HCT116 (cell line): ENCODE results near the gene SHOC2. TPM values are rescaled to one million over a fixed set of nuclear protein-coding genes. Genes with fewer than 3 reads are reported as not detected.

Source experiments
- ATAC-seq: fragments of 200-7000 bp; cut with Tn5 transposase; 2 replicates; pipeline ENCODE4 v1.9.1; 2020; ENCODE audit warnings: mild to moderate bottlenecking, moderate library complexity
- BruUV-seq: library from RNA; stranded (reverse); fragments of 400-500 nt; replicated peaks from 2 replicates; lab custom pipeline; 2021; lab: Mats Ljungman, UMichigan
- CTCF ChIA-PET: fragments of 300-600 bp; sonication (Branson Sonifier 250); formaldehyde crosslinking; loops from one replicate; lab custom pipeline; 2021; ENCODE audit warnings: antibody characterized with exemption; lab: Charles Lee
- POLR2A ChIA-PET: fragments of 300-600, 350-600 bp; sonication (Branson Sonifier 250); formaldehyde crosslinking; loops from one replicate; lab custom pipeline; 2021; ENCODE audit warnings: antibody characterized with exemption; lab: Charles Lee
- RAD21 ChIA-PET, 2 experiments: fragments of 300-600 bp; sonication (Branson Sonifier 250); formaldehyde crosslinking; loops; one replicate each; lab custom pipeline; 2023; ENCODE audit warnings: low total read pairs in 2 of 2; ENCODE audit not compliant: uncharacterized antibody in 2 of 2, unreplicated experiment in 2 of 2, low non-redundant PET in 1 of 2; lab: Charles Lee
- DNase-seq: peaks from one replicate; pipeline ENCODE4 v3.0.0-alpha.2; 2010; ENCODE audit warnings: low read depth, low spot score
- H2AFZ ChIP-seq: fragments of 200-600 bp; shearing (Covaris generic), sonication (generic); 2 replicates; pipeline ENCODE4 v1.6.1; 2017; ENCODE audit warnings: low read depth, mixed run types, mixed read lengths, antibody characterized with exemption, low read length; ENCODE audit not compliant: poor library complexity, severe bottlenecking
- H3K27ac ChIP-seq: 2 replicates; pipeline ENCODE4 v1.5.1; 2012; ENCODE audit warnings: low read depth, low read length
- H3K27me3 ChIP-seq: fragments of 200-600 bp; sonication (generic); 2 replicates; pipeline ENCODE4 v1.6.1; 2016; ENCODE audit warnings: mixed run types, low read length, mixed read lengths; ENCODE audit not compliant: insufficient read depth
- H3K36me3 ChIP-seq, 2 experiments: fragments of 200-500 bp in 1 of 2; fragments of 200-600 bp in 1 of 2; sonication (Bioruptor generic) in 1 of 2; sonication (generic) in 1 of 2; 2 replicates each; pipeline versions ENCODE4 v1.5.1 to v1.6.1; 2014 to 2016; ENCODE audit warnings: low read length in 2 of 2, inconsistent platforms in 1 of 2, mixed read lengths in 1 of 2, mixed run types in 1 of 2; ENCODE audit not compliant: insufficient read depth in 2 of 2, control insufficient read depth in 1 of 2
- H3K4me1 ChIP-seq, 2 experiments: fragments of 200-600 bp in 1 of 2; sonication (generic) in 1 of 2; 2 replicates each; pipeline versions ENCODE4 v1.5.1 to v1.6.1; 2012 to 2017; ENCODE audit warnings: low read length in 2 of 2, inconsistent platforms in 1 of 2, mild to moderate bottlenecking in 1 of 2, mixed read lengths in 1 of 2, mixed run types in 1 of 2, moderate library complexity in 1 of 2; ENCODE audit not compliant: insufficient read depth in 2 of 2, control insufficient read depth in 1 of 2
- H3K4me2 ChIP-seq: fragments of 200-600 bp; sonication (generic); 2 replicates; pipeline ENCODE4 v1.6.1; 2017; ENCODE audit warnings: mixed run types, low read length, mixed read lengths
- H3K4me3 ChIP-seq, 2 experiments: fragments of 200-600 bp in 1 of 2; sonication (generic) in 1 of 2; replicated peaks in 1 of 2; 2 replicates each; pipeline ENCODE4 v1.5.1; 2011 to 2016; ENCODE audit warnings: low read length in 2 of 2, control low read depth in 1 of 2, low read depth in 1 of 2, mild to moderate bottlenecking in 1 of 2, mixed read lengths in 1 of 2, mixed run types in 1 of 2
- H3K79me2 ChIP-seq: fragments of 200-600 bp; sonication (generic); 2 replicates; pipeline ENCODE4 v1.6.1; 2017; ENCODE audit warnings: mild to moderate bottlenecking, mixed run types, low read length, moderate library complexity, mixed read lengths; ENCODE audit not compliant: insufficient read depth
- H3K9ac ChIP-seq: fragments of 200-600 bp; sonication (generic); 2 replicates; pipeline ENCODE4 v1.6.1; 2016; ENCODE audit warnings: low read length, mixed read lengths
- H3K9me2 ChIP-seq: fragments of 200-600 bp; sonication (generic), shearing (Covaris generic); 2 replicates; pipeline ENCODE4 v1.6.1; 2017; ENCODE audit warnings: mixed run types, mild to moderate bottlenecking, moderate library complexity; ENCODE audit not compliant: insufficient read depth
- H3K9me3 ChIP-seq, 2 experiments: fragments of 200-500 bp in 1 of 2; fragments of 200-600 bp in 1 of 2; sonication (Bioruptor generic) in 1 of 2; sonication (generic) in 1 of 2; 2 replicates each; pipeline ENCODE4 v1.6.1; 2014 to 2017; ENCODE audit warnings: low read length in 2 of 2, mixed read lengths in 2 of 2, inconsistent platforms in 1 of 2, low read depth in 1 of 2, mild to moderate bottlenecking in 1 of 2, mixed run types in 1 of 2, moderate library complexity in 1 of 2; ENCODE audit not compliant: control insufficient read depth in 1 of 2, insufficient read depth in 1 of 2
- H4K20me1 ChIP-seq: fragments of 200-600 bp; sonication (generic), shearing (Covaris generic); 2 replicates; pipeline ENCODE4 v1.6.1; 2017; ENCODE audit warnings: mixed run types, mild to moderate bottlenecking, moderate library complexity; ENCODE audit not compliant: insufficient read depth
- CEBPB ChIP-seq: IDR thresholded peaks from 2 replicates; pipeline ENCODE4 v1.6.1; 2012; ENCODE audit warnings: low read depth
- POLR2A ChIP-seq: IDR thresholded peaks from 2 replicates; pipeline ENCODE4 v1.7.0; 2011; ENCODE audit warnings: borderline replicate concordance; ENCODE audit not compliant: insufficient read depth, insufficient read length; ENCODE audit errors: extremely low read depth
- POLR2AphosphoS5 ChIP-seq: IDR thresholded peaks from 2 replicates; pipeline ENCODE4 v1.6.1; 2011; ENCODE audit warnings: mild to moderate bottlenecking, low read depth, low read length, moderate library complexity
- intact Hi-C: fragments of 100-400 bp; cut with micrococcal nuclease; formaldehyde crosslinking; loops from 2 replicates; pipeline ENCODE4 v1.10.0; 2022
- total RNA-seq: library from RNA; stranded (reverse); gene quantifications from one replicate; pipeline ENCODE4 v1.2.1, GENCODE V29; 2021; ENCODE audit not compliant: unreplicated experiment
- TF ChIP-seq, protein P1 (sequence below): IDR thresholded peaks from 2 replicates; pipeline ENCODE4 v1.6.1; 2012; ENCODE audit warnings: low read depth

SHOC2 gene
- total RNA-seq, 1 experiment from 2014 or later: 39.5 TPM

DNA sequence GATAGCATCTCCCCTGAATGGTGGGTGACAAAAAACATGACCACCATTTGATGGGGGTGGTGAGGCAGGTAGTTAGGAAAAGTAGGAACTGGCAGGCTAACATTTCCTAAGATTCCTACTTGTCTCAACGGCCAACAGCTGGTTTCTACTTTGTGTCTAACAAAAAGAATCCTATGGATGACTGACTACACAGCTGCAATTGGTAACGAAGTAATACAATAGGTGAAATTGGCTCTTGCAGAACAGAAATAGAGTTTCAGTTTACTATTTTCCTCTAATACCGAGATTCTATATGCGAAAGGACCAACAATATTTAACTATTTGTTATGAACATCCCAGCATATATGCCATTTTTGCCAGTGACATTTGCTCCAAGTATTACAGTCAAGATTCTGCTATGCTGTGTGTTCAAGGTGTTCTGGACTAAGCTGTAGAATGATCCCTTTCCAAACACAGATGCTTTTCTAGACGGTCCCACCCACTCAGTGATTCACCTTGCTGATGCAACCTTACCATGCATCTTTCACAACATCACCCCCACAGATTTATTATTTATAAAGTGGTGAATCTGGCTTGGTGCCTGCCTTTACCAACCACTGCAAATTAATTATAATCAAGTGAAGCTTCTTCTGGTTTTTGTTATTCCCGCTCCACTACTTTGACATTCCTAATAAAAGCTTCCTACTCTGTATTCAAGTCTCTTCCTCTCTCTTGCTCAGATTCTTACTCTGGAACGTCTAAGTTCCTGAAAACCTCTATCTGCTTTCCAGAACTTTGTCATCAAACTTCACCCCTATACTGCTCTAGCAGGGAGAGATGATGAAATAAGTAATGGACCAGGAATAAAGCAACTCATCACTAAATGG, 17.2 kb upstream of the SHOC2 start (continued):
- TF ChIP-seq, protein P1, sequence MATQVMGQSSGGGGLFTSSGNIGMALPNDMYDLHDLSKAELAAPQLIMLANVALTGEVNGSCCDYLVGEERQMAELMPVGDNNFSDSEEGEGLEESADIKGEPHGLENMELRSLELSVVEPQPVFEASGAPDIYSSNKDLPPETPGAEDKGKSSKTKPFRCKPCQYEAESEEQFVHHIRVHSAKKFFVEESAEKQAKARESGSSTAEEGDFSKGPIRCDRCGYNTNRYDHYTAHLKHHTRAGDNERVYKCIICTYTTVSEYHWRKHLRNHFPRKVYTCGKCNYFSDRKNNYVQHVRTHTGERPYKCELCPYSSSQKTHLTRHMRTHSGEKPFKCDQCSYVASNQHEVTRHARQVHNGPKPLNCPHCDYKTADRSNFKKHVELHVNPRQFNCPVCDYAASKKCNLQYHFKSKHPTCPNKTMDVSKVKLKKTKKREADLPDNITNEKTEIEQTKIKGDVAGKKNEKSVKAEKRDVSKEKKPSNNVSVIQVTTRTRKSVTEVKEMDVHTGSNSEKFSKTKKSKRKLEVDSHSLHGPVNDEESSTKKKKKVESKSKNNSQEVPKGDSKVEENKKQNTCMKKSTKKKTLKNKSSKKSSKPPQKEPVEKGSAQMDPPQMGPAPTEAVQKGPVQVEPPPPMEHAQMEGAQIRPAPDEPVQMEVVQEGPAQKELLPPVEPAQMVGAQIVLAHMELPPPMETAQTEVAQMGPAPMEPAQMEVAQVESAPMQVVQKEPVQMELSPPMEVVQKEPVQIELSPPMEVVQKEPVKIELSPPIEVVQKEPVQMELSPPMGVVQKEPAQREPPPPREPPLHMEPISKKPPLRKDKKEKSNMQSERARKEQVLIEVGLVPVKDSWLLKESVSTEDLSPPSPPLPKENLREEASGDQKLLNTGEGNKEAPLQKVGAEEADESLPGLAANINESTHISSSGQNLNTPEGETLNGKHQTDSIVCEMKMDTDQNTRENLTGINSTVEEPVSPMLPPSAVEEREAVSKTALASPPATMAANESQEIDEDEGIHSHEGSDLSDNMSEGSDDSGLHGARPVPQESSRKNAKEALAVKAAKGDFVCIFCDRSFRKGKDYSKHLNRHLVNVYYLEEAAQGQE: no peak

DNA sequence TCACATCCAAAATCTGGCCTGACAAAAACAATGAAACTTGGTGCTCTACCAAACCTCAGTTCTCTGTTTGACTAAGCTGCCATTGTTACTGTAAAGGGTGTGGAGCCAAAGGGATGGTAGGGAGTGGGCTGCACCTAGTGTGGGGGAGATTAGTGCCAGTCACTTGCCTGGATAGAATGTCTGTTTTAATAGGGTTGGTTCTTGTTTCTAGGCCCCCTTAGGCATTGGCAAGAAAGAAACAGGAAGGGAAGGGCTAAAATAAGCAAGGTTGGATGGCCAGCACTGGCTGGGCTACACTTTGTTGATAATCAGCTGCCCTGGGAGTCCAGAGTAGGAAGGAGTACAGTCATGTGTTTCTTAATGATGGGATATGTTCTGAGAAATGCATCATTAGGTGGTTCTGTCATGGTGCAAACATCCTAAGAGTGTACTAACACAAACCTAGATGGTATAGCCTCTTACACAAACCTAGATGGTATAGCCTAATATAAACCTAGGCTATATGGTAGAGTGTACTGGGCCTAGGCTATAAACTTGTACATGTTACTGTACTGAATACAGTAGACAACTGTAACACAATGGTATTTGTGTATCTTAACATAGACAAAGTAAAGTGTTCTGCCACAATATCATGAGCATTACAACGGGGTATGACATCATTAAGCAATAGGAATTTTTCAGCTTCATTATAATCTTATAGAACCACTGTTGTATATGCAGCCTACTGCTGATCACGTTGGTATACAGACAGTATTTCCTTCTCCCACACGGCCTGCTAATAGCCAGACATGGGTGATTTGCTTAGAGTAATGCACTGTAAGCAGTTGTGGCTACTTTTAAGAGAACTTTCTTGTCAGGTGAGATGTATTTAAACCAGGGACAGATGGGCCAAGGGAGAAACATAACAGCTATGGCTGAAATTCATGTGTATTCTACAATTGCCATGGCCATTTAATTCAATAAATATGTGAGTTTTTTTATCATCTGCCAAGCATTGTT, 15.8 kb upstream of the SHOC2 start:
- H3K9me2 ChIP-seq: no peaks in the 10 kb centered on the region
- no peaks in the 10 kb centered on the region for H4K20me1 ChIP-seq
- H3K9ac ChIP-seq: no peak overlapping the region
- CTCF ChIA-PET: interaction anchor here (1.3 to 1.6 kb wide), 3 partner anchors 10 to 157 kb away, joined by 4 to 10 read pairs (median 5); no protein-coding TSS in a partner anchor
- POLR2A ChIA-PET: interaction anchor here (5.0 kb wide), 1 partner anchor 15 kb away, joined by 35 read pairs; the partner anchor contains the start of genes BBIP1 and SHOC2
- H3K4me1 ChIP-seq: peaks cover 0 to 11% of the 10 kb centered on the region in 2 experiments; a peak in 2 of 4 replicates
- no peak overlapping the region for H2AFZ ChIP-seq
- no peak overlapping the region for H3K4me3 ChIP-seq
- intact Hi-C loops: no loop called here
- H3K27me3 ChIP-seq: no peaks in the 10 kb centered on the region
- no TSS peak for BruUV-seq
- no peaks in the 10 kb centered on the region for H3K9me3 ChIP-seq
- no peak for DNase-seq
- no peak overlapping the region for H3K27ac ChIP-seq
- no peak for ATAC-seq
- RAD21 ChIA-PET: no interaction called here
- no peak; the same call in 1 of the 2 replicates for TF ChIP-seq POLR2AphosphoS5
- no peak for TF ChIP-seq POLR2A
- TF ChIP-seq CEBPB: no peak
- no peaks in the 10 kb centered on the region for H3K79me2 ChIP-seq
- H3K36me3 ChIP-seq: no peaks in the 10 kb centered on the region
- H3K4me2 ChIP-seq: no peak overlapping the region
